GM23338 (cell line): ENCODE data around the gene MLANA. TPM values are rescaled to one million over a fixed set of nuclear protein-coding genes. Genes with fewer than 3 reads are reported as not detected.

Source experiments
- ATAC-seq: fragments of 200-7000 bp; cut with Tn5 transposase; 3 replicates; pipeline ENCODE4 v1.9.1; 2020
- DNase-seq: peaks from one replicate; pipeline ENCODE4 v3.0.0-alpha.2; 2015; ENCODE audit warnings: low spot score
- H2AFZ ChIP-seq: fragments of 200-600 bp; sonication (generic); 2 replicates; pipeline ENCODE4 v1.8.0; 2016; ENCODE audit warnings: antibody characterized with exemption, mild to moderate bottlenecking, moderate library complexity
- H3F3A ChIP-seq: fragments of 200-600 bp; sonication (generic); replicated peaks from 2 replicates; pipeline ENCODE4 v1.8.0; 2017; ENCODE audit warnings: antibody characterized with exemption, mixed run types, low read depth
- H3K27ac ChIP-seq: fragments of 200-600 bp; sonication (generic); 2 replicates; pipeline ENCODE4 v1.6.1; 2016; ENCODE audit warnings: low read depth
- H3K27me3 ChIP-seq: fragments of 200-600 bp; sonication (generic); 2 replicates; pipeline ENCODE4 v1.8.0; 2016; ENCODE audit warnings: mild to moderate bottlenecking, mixed run types, moderate library complexity; ENCODE audit not compliant: insufficient read depth
- H3K36me3 ChIP-seq: fragments of 200-600 bp; sonication (generic); 2 replicates; pipeline ENCODE4 v1.8.0; 2016; ENCODE audit warnings: mild to moderate bottlenecking; ENCODE audit not compliant: insufficient read depth
- H3K4me1 ChIP-seq: fragments of 200-600 bp; sonication (generic); 2 replicates; pipeline ENCODE4 v1.8.0; 2016; ENCODE audit warnings: mild to moderate bottlenecking, moderate library complexity; ENCODE audit not compliant: insufficient read depth
- H3K4me2 ChIP-seq: fragments of 200-600 bp; sonication (generic); 2 replicates; pipeline ENCODE4 v1.7.1; 2017; ENCODE audit warnings: mixed run types
- H3K4me3 ChIP-seq: fragments of 200-600 bp; sonication (generic); 2 replicates; pipeline ENCODE4 v1.6.1; 2016; ENCODE audit warnings: mixed run types
- H3K79me2 ChIP-seq: fragments of 200-600 bp; sonication (generic); replicated peaks from 2 replicates; pipeline ENCODE4 v1.8.0; 2017; ENCODE audit warnings: mild to moderate bottlenecking; ENCODE audit not compliant: insufficient read depth
- H3K9me2 ChIP-seq: fragments of 200-600 bp; sonication (generic); 2 replicates; pipeline ENCODE4 v1.8.0; 2017; ENCODE audit not compliant: insufficient read depth
- H4K20me1 ChIP-seq: fragments of 200-600 bp; sonication (generic); replicated peaks from 2 replicates; pipeline ENCODE4 v1.8.0; 2017; ENCODE audit warnings: mild to moderate bottlenecking; ENCODE audit not compliant: insufficient read depth
- H3K27ac Mint-ChIP-seq: 2 replicates; pipeline ENCODE4 v1.8.0; 2020; ENCODE audit warnings: inconsistent platforms, mild to moderate bottlenecking, moderate library complexity, mixed read lengths
- H3K27me3 Mint-ChIP-seq: 3 replicates; pipeline ENCODE4 v1.8.0; 2022; ENCODE audit warnings: low read depth, mild to moderate bottlenecking, moderate library complexity, mixed read lengths, inconsistent platforms; ENCODE audit not compliant: insufficient read depth, poor library complexity
- H3K36me3 Mint-ChIP-seq: 3 replicates; pipeline ENCODE4 v1.8.0; 2021; ENCODE audit warnings: low read depth, mild to moderate bottlenecking, inconsistent platforms, moderate library complexity, mixed read lengths
- H3K4me1 Mint-ChIP-seq: 3 replicates; pipeline ENCODE4 v1.8.0; 2020; ENCODE audit warnings: mild to moderate bottlenecking, inconsistent platforms, mixed read lengths
- H3K4me3 Mint-ChIP-seq: 3 replicates; pipeline ENCODE4 v1.8.0; 2021; ENCODE audit warnings: moderate library complexity, mild to moderate bottlenecking, inconsistent platforms, mixed read lengths
- H3K9me3 Mint-ChIP-seq: 3 replicates; pipeline ENCODE4 v1.8.0; 2020; ENCODE audit warnings: moderate library complexity, mild to moderate bottlenecking, inconsistent platforms, mixed read lengths
- CREB1 ChIP-seq: fragments of 250-450 bp; sonication (Bioruptor Pico); IDR thresholded peaks from 2 replicates; pipeline ENCODE4 v1.5.0; 2020; ENCODE audit warnings: low read depth, mild to moderate bottlenecking, moderate library complexity
- ETS1 ChIP-seq: IDR thresholded peaks from 2 replicates; pipeline ENCODE4 v1.6.1; 2016; ENCODE audit warnings: antibody characterized with exemption
- EZH2 ChIP-seq: fragments of 200-600 bp; sonication (generic); IDR thresholded peaks from one replicate; pipeline ENCODE4 v1.8.0; 2017; ENCODE audit warnings: antibody characterized with exemption, mild to moderate bottlenecking, low read depth; ENCODE audit not compliant: unreplicated experiment
- JUNB ChIP-seq: IDR thresholded peaks from one replicate; pipeline ENCODE4 v1.6.1; 2016; ENCODE audit warnings: antibody characterized with exemption; ENCODE audit not compliant: unreplicated experiment
- NANOG ChIP-seq: IDR thresholded peaks from 2 replicates; pipeline ENCODE4 v1.6.1; 2016; ENCODE audit warnings: antibody characterized with exemption, borderline replicate concordance
- POLR2AphosphoS5 ChIP-seq: IDR thresholded peaks from 2 replicates; pipeline ENCODE4 v1.6.1; 2016; ENCODE audit warnings: antibody characterized with exemption, low read depth
- REST ChIP-seq: IDR thresholded peaks from one replicate; pipeline ENCODE4 v1.6.1; 2018; ENCODE audit warnings: antibody characterized with exemption; ENCODE audit not compliant: unreplicated experiment
- STAT1 ChIP-seq: IDR thresholded peaks from one replicate; pipeline ENCODE4 v1.6.1; 2016; ENCODE audit warnings: antibody characterized with exemption; ENCODE audit not compliant: unreplicated experiment
- ZNF114 ChIP-seq: fragments of 250-450 bp; sonication (Bioruptor Pico); IDR thresholded peaks from 2 replicates; pipeline ENCODE4 v1.5.0; 2020; ENCODE audit warnings: mild to moderate bottlenecking, moderate library complexity
- ZNF331 ChIP-seq: fragments of 250-450 bp; sonication (Bioruptor Pico); IDR thresholded peaks from 2 replicates; pipeline ENCODE4 v1.5.0; 2020; ENCODE audit warnings: low read depth, mild to moderate bottlenecking, moderate library complexity
- ZNF462 ChIP-seq: fragments of 250-450 bp; sonication (Bioruptor Pico); IDR thresholded peaks from 2 replicates; pipeline ENCODE4 v1.5.0; 2020; ENCODE audit warnings: mild to moderate bottlenecking, moderate library complexity
- polyA plus RNA-seq: library from polyadenylated mRNA; unstranded; fragments of >200 nt; fragmentation: Nextera tagmentation; extraction: Ambion mirVana; gene quantifications from 2 replicates; pipeline ENCODE4 v1.2.1, GENCODE V29; 2016
- total RNA-seq: library from RNA; depleted of rRNA; stranded (reverse); fragments of >200 nt; shearing (Covaris generic); gene quantifications from 2 replicates; pipeline ENCODE4 v1.2.3, GENCODE V29; 2014

The MLANA gene
- total and polyA plus RNA-seq, 2 experiments from 2014 or later: not detected

- Mint-ChIP-seq H3K27me3 (no peaks in the 10 kb centered on the region), H3K9me3 (no peaks in the 10 kb centered on the region), H3K36me3 (no peaks in the 10 kb centered on the region), H3K4me1 (no peaks in the 10 kb centered on the region), H3K27ac (no peak overlapping the region), H3K4me3 (no peak overlapping the region)
- H4K20me1 ChIP-seq: no peaks in the 10 kb centered on the region
- TF ChIP-seq ETS1: no peak
- TF ChIP-seq ZNF331: no peak
- TF ChIP-seq NANOG: no peak
- TF ChIP-seq EZH2: no peak
- H3K79me2 ChIP-seq: no peaks in the 10 kb centered on the region
- no peak overlapping the region for H3K4me2 ChIP-seq
- no peak for DNase-seq
- no peaks in the 10 kb centered on the region for H3K4me1 ChIP-seq
- no peak for ATAC-seq
- H3K36me3 ChIP-seq: no peaks in the 10 kb centered on the region
- no peaks in the 10 kb centered on the region for H3F3A ChIP-seq
- H3K4me3 ChIP-seq: no peak overlapping the region
- H2AFZ ChIP-seq: no peak overlapping the region
- no peaks in the 10 kb centered on the region for H3K27me3 ChIP-seq
- H3K9me2 ChIP-seq: no peaks in the 10 kb centered on the region
- H3K27ac ChIP-seq: no peak overlapping the region
Observed at GRCh38 chr9:5896863-5897262, 6.2 kb downstream of the MLANA start.

GRCh38 chr9:5897851-5898250, 7.2 kb downstream of the MLANA start:
- Histone ChIP-seq H3K4me3 (no peak overlapping the region), H3K27ac (no peak overlapping the region), H2AFZ (no peak overlapping the region), H3F3A (no peaks in the 10 kb centered on the region), H3K4me1 (no peaks in the 10 kb centered on the region), H3K27me3 (no peaks in the 10 kb centered on the region), H3K36me3 (no peaks in the 10 kb centered on the region), H4K20me1 (no peaks in the 10 kb centered on the region), H3K4me2 (no peak overlapping the region), H3K9me2 (no peaks in the 10 kb centered on the region), H3K79me2 (no peaks in the 10 kb centered on the region)
- Mint-ChIP-seq H3K4me1 (no peaks in the 10 kb centered on the region), H3K36me3 (no peaks in the 10 kb centered on the region), H3K9me3 (no peaks in the 10 kb centered on the region), H3K27me3 (no peaks in the 10 kb centered on the region), H3K27ac (no peak overlapping the region), H3K4me3 (no peak overlapping the region)
- ATAC-seq: no peak
- DNase-seq: no peak
- TF ChIP-seq CREB1 (CRISPR knock-in tag) (no peak), STAT1 (no peak), ETS1 (no peak), ZNF331 (no peak), POLR2AphosphoS5 (no peak), NANOG (no peak), REST (no peak), EZH2 (no peak), JUNB (no peak), ZNF114 (no peak), ZNF462 (CRISPR knock-in tag) (no peak)
